Renal cortex interstitium (tissue), 11 donors: ENCODE measurements around the gene CCDC33. TPM values are rescaled to one million over a fixed set of nuclear protein-coding genes. Genes with fewer than 3 reads are reported as not detected.

Experiments
- DNase-seq, 11 donors: peaks; one replicate each; pipeline ENCODE4 v3.0.0-alpha.2; 2013; ENCODE audit warnings: low read depth in 9 of 11, low spot score in 4 of 11; ENCODE audit errors: extremely low read depth in 1 of 11
- polyA plus RNA-seq, 3 donors: library from polyadenylated mRNA; unstranded; fragments of 120-200 nt; gene quantifications; one replicate each; pipeline ENCODE4 v1.2.1, GENCODE V29; 2013; ENCODE audit not compliant: insufficient read length in 3 of 3

The CCDC33 gene
- polyA plus RNA-seq, 3 donors = 5.0 to 10.7 (median 6.6) TPM

GRCh38 chr15:74381481-74381880 lies 145.4 kb downstream of the CCDC33 start:
- DNase-seq = no peak

DNA sequence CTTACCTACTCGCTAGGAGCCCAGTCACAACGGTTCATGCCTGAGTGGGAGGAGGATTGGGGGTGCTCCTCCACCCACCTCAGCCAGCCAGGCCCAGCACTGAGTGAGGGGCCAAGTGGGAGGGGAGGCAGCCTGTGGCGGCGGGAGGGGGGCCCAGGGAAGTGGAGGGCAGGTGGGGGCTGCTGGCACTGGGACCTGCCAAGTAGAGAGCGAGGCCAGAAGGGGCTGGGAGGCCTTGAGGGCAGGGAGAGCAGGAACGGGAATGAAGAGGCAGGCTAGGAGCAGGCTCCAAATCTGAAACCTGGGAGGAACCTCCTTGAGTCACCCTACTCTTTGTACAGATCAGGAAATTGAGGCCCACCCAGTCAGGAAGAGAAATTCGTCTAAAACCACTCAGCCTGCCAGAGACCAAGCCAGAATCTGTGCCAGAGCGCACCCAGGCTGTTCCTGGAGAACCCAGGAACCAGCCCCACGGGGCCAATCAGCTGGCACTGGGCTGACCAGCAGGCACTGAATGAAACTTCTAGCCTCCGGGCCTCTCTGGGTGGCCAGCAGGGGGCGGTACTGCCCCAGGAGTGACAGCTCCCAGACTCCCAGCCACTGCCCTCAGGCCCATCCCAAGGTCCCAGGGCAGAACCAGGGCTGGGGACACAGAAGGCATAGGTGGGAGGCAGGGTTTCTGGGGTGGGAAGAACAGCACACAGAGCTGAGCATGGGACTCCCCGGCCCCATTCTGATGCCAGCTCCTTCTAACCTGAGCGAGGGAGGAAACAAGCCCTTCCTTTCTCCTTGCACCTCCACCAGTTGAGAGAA lies 146.1 kb downstream of the CCDC33 start:
- DNase-seq = peak in 7 of 11 donors; percentile 47 to 78 (median 71)

- DNase-seq = no peak
Observed at GRCh38 chr15:74383286-74383685, 147.2 kb downstream of the CCDC33 start.

DNA sequence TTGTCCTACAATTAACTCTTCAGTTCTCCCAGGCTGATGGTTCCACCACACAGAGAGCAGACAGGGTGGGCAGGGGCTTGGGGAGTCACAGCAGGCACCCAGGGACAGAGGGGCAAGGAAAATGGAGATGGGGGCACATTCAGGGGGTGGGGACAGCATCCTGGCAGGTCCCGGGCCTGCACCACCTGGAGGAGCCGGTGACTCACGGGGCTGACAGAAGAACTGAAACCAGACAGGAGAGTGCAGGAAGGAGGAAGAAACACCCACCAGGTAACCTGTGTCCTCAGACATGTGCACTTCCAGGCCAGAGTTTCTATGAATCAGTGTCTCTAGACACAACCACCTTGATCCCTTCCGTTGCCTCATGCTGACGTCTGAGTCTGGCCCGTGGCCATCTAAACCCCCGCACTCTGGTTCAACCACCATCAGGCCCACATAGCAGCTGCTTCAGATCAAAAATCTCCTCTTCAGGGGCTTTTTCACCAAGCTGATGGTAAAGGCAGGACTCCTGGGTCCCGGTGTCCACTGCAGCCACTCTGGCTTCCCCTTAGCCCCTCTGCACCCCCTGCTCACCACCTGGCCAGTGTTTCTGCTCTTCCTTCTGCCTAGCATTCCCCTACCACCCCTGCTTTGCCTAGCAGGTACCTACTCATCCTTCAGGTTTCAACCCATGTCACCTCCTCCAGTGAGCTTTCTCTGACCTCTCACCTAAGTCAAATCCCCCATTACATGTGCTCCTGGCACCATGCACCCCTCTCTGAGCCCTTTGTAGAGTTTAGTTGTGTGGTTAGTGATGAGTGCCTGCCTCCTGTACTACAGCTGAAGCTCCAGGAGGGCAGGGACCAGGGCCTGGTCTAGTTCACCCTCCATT lies 147.8 kb downstream of the CCDC33 start:
- DNase-seq = no peak

GRCh38 chr15:74384566-74384880 lies 148.4 kb downstream of the CCDC33 start:
- no peak for DNase-seq

GRCh38 chr15:74384881-74385643 lies 148.9 kb downstream of the CCDC33 start:
- DNase-seq = no peak

GRCh38 chr15:74385733-74386132 lies 149.6 kb downstream of the CCDC33 start:
- DNase-seq = no peak

Other genes with a start within 250 kb of the CCDC33 start
- 10 to 100 TPM; 12.2 to 14.3 (median 13.8) TPM for gene STOML1, start 244.0 kb upstream of the CCDC33 start, polyA plus RNA-seq
- gene PML, start 241.6 kb upstream of the CCDC33 start, polyA plus RNA-seq = 10 to 100 TPM; 26.9 to 39.2 (median 32.2) TPM
- under 1 TPM in 2 of 3 donors, not detected in 1; 0.24 to 0.51 TPM for gene GOLGA6A, start 153.8 kb upstream of the CCDC33 start, polyA plus RNA-seq
- gene ISLR2, start 105.7 kb upstream of the CCDC33 start, polyA plus RNA-seq = 1 to 10 TPM in 1 of 3 donors, under 1 TPM in 2; 0.68 to 1.4 (median 0.82) TPM
- 10 to 100 TPM; 47.2 to 77.4 (median 47.3) TPM for gene ISLR, start 62.6 kb upstream of the CCDC33 start, polyA plus RNA-seq
- gene STRA6, start 33.5 kb upstream of the CCDC33 start, polyA plus RNA-seq = 10 to 100 TPM; 24.4 to 40.6 (median 35.4) TPM
- 1 to 10 TPM in 2 of 3 donors, under 1 TPM in 1; 1.00 to 1.2 (median 1.1) TPM for gene CYP11A1, start 131.3 kb downstream of the CCDC33 start, polyA plus RNA-seq
- 1 to 10 TPM; 4.7 to 7.1 (median 5.2) TPM for gene SEMA7A, start 197.6 kb downstream of the CCDC33 start, polyA plus RNA-seq
- 10 to 100 TPM; 60.2 to 68.7 (median 66.8) TPM for gene UBL7, start 224.8 kb downstream of the CCDC33 start, polyA plus RNA-seq